Endothelial cell of umbilical vein (primary cell): ENCODE results near the gene GSE1. TPM values are rescaled to one million over a fixed set of nuclear protein-coding genes. Genes with fewer than 3 reads are reported as not detected.

ENCODE experiments used
- BruUV-seq: library from RNA; stranded (reverse); fragments of 400-500 nt; replicated peaks from 2 replicates; lab custom pipeline; 2021; lab: Mats Ljungman, UMichigan
- CTCF ChIA-PET: fragments of 300-600, 350-600 bp; sonication (Branson Sonifier 250); formaldehyde crosslinking; loops from one replicate; lab custom pipeline; 2021; ENCODE audit warnings: antibody characterized with exemption, inconsistent platforms; lab: Charles Lee
- POLR2A ChIA-PET: fragments of 300-600, 350-600 bp; sonication (Branson Sonifier 250); formaldehyde crosslinking; loops from one replicate; lab custom pipeline; 2021; ENCODE audit warnings: antibody characterized with exemption, inconsistent platforms; lab: Charles Lee
- DNase-seq: peaks from one replicate; pipeline ENCODE4 v3.0.0-alpha.2; 2011; ENCODE audit warnings: low read depth, low spot score
- FAIRE-seq: peaks from 2 replicates; lab custom pipeline; 2011; peaks lifted over from hg19 to GRCh38; lab: Jason Lieb, UNC
- H2AFZ ChIP-seq: 2 replicates; pipeline ENCODE4 v1.6.0; 2012; ENCODE audit warnings: low read depth, low read length, control low read depth, inconsistent platforms
- H3K27ac ChIP-seq: 2 replicates; pipeline ENCODE4 v1.5.1; 2011; ENCODE audit warnings: low read depth, mild to moderate bottlenecking, control low read depth, low read length, moderate library complexity; ENCODE audit not compliant: insufficient read depth
- H3K27me3 ChIP-seq, 2 experiments: 2 replicates each; pipeline versions ENCODE4 v1.6.0 to v1.6.1; 2011; ENCODE audit warnings: low read length in 2 of 2, mixed read lengths in 1 of 2; ENCODE audit not compliant: control insufficient read depth in 2 of 2, insufficient read depth in 2 of 2
- H3K36me3 ChIP-seq, 2 experiments: 2 replicates in 1 of 2; 3 replicates in 1 of 2; pipeline ENCODE4 v1.5.1; 2011; ENCODE audit warnings: low read length in 2 of 2, mild to moderate bottlenecking in 1 of 2, moderate library complexity in 1 of 2; ENCODE audit not compliant: control insufficient read depth in 2 of 2, insufficient read depth in 2 of 2; ENCODE audit errors: extremely low read depth in 1 of 2
- H3K4me1 ChIP-seq: 3 replicates; pipeline ENCODE4 v1.5.1; 2011; ENCODE audit warnings: mild to moderate bottlenecking, low read length; ENCODE audit not compliant: control insufficient read depth, insufficient read depth; ENCODE audit errors: extremely low read depth
- H3K4me2 ChIP-seq: 2 replicates; pipeline ENCODE4 v1.6.1; 2011; ENCODE audit warnings: low read length, control low read depth, mixed read lengths; ENCODE audit not compliant: insufficient read depth
- H3K4me3 ChIP-seq, 3 experiments: fragments of 200-600 bp in 1 of 3; sonication (generic), shearing (Covaris generic) in 1 of 3; replicated peaks in 1 of 3; 2 replicates each; pipeline ENCODE4 v1.5.1; 2011 to 2016; ENCODE audit warnings: control low read depth in 3 of 3, low read length in 3 of 3, mild to moderate bottlenecking in 2 of 3, inconsistent platforms in 1 of 3, low read depth in 1 of 3, moderate library complexity in 1 of 3; ENCODE audit not compliant: insufficient read depth in 1 of 3
- H3K79me2 ChIP-seq: 2 replicates; pipeline ENCODE4 v1.6.0; 2012; ENCODE audit warnings: low read length, inconsistent platforms; ENCODE audit not compliant: control insufficient read depth, insufficient read depth
- H3K9ac ChIP-seq: replicated peaks from 2 replicates; pipeline ENCODE3; 2011; ENCODE audit warnings: low read length, control low read depth; ENCODE audit not compliant: insufficient read depth; ENCODE audit errors: extremely low read depth
- H3K9me1 ChIP-seq: replicated peaks from 3 replicates; pipeline ENCODE4 v1.6.0; 2011; ENCODE audit warnings: mild to moderate bottlenecking, low read length; ENCODE audit not compliant: control insufficient read depth, insufficient read depth; ENCODE audit errors: extremely low read depth
- H3K9me3 ChIP-seq: replicated peaks from 2 replicates; pipeline ENCODE4 v1.5.1; 2012; ENCODE audit warnings: low read length, inconsistent platforms; ENCODE audit not compliant: control insufficient read depth, insufficient read depth
- H4K20me1 ChIP-seq: replicated peaks from 2 replicates; pipeline ENCODE3; 2011; ENCODE audit warnings: mild to moderate bottlenecking, low read length; ENCODE audit not compliant: control insufficient read depth, insufficient read depth; ENCODE audit errors: extremely low read depth
- EZH2 ChIP-seq: IDR thresholded peaks from 2 replicates; pipeline ENCODE4 v1.6.1; 2012; ENCODE audit warnings: borderline replicate concordance, low read depth, mild to moderate bottlenecking, moderate library complexity, low read length, inconsistent platforms; ENCODE audit not compliant: severe bottlenecking
- FOS ChIP-seq: IDR thresholded peaks from 2 replicates; pipeline ENCODE4 v1.6.1; 2011; ENCODE audit warnings: mild to moderate bottlenecking, low read length, moderate library complexity, borderline replicate concordance; ENCODE audit not compliant: insufficient read depth
- GATA2 ChIP-seq: IDR thresholded peaks from 2 replicates; pipeline ENCODE4 v1.7.0; 2011; ENCODE audit warnings: low read depth, mild to moderate bottlenecking, moderate library complexity, mixed read lengths, low read length; ENCODE audit not compliant: insufficient read length, insufficient read depth
- JUN ChIP-seq: IDR thresholded peaks from 2 replicates; pipeline ENCODE4 v1.6.1; 2011; ENCODE audit warnings: borderline replicate concordance, low read depth; ENCODE audit not compliant: insufficient read length, insufficient read depth
- MYC ChIP-seq: IDR thresholded peaks from one replicate; pipeline ENCODE4 v1.6.1; 2011; ENCODE audit warnings: mild to moderate bottlenecking, low read depth, low read length
- POLR2A ChIP-seq: IDR thresholded peaks from 2 replicates; pipeline ENCODE4 v1.6.1; 2012; ENCODE audit warnings: low read depth, mild to moderate bottlenecking, control low read depth, low read length
- POLR2AphosphoS5 ChIP-seq: IDR thresholded peaks from 2 replicates; pipeline ENCODE4 v1.6.1; 2012; ENCODE audit warnings: low read depth, mild to moderate bottlenecking, control low read depth, low read length, moderate library complexity; ENCODE audit not compliant: insufficient read depth
- dilution Hi-C: fragments of 300-500 bp; cut with MboI; formaldehyde crosslinking; loops from one replicate; pipeline ENCODE4 v1.15.0; 2019; ENCODE audit warnings: low sequenced_read_pairs; ENCODE audit not compliant: extremely low pct_ligation_motif_present
- intact Hi-C: fragments of 100-400 bp; cut with micrococcal nuclease; formaldehyde crosslinking; loops from one replicate; pipeline ENCODE4 v1.10.0; 2022
- polyA plus RNA-seq, 4 experiments: library from polyadenylated mRNA; depleted of rRNA in 3 of 4; stranded (reverse) in 3 of 4; unstranded in 1 of 4; fragments of >200 nt; gene quantifications; 2 replicates each; pipeline versions ENCODE4 v1.2.1 to v1.2.3, GENCODE V29; 2011 to 2012; ENCODE audit warnings: missing spikeins in 1 of 4
- total RNA-seq: library from RNA; stranded (reverse); gene quantifications from 2 replicates; pipeline ENCODE4 v1.2.3, GENCODE V29; 2021
- TF ChIP-seq, protein P1 (sequence below): IDR thresholded peaks from 2 replicates; pipeline ENCODE4 v1.6.1; 2011; ENCODE audit not compliant: insufficient read depth, insufficient read length
- TF ChIP-seq, protein P2 (sequence below), 2 donors: IDR thresholded peaks; 1 replicate in 1 of 2; 2 replicates in 1 of 2; pipeline ENCODE4 v1.5.1; 2011; ENCODE audit warnings: low read length in 2 of 2, mild to moderate bottlenecking in 2 of 2, moderate library complexity in 2 of 2, control low read depth in 1 of 2, inconsistent platforms in 1 of 2, low read depth in 1 of 2; ENCODE audit not compliant: insufficient read depth in 1 of 2; ENCODE audit errors: extremely low read depth in 1 of 2

Gene GSE1
- total and polyA plus RNA-seq, 2 donors (not counting 3 experiments of a cell fraction or from before 2014, with no cell fraction given) = 4.2 to 18.3 TPM

DNA sequence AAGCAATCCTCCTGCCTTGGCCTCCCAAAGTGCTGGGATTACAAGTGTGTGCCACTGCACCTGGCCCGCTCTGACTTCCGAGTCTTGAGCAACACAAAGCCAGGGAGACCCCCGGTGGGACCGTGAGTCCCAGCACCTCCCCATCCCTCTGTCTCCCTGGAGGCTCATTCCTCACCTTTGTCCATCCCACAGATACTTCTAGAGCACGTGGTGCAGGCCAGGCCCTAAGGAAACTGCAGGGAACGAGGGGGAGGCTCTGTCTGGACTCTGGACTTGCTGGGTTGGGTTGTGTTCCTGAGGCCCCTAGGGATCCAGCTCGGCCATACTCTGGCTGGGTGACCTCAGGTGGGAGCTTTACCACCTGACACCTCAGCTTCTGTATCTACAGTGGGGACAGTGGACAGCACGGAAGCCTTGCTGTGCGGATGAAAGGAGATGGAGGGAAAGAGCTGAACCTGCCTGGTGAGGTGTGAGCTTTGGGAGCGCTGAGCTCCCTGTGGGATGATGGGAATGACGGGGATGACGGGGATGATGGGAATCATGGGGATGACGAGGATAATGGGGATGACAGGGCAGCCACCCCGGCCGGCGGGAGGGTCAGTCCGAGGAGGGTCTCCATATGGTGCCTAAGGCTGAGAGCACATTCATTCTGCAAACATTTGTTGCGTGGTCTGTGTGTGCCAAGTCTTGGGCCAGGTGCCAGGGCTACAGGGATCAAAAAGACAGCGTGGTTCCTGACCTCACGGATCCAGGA is 111.2 kb downstream of the GSE1 start:
- FAIRE-seq (no peak), DNase-seq (no peak)

More for the DNA sequence above, 111.2 kb downstream of the GSE1 start:
- no TSS peak for BruUV-seq
- no peaks in the 10 kb centered on the region for H3K9me1 ChIP-seq
- peaks cover 0 to 3% of the 10 kb centered on the region in 2 experiments for H3K36me3 ChIP-seq
- no peak overlapping the region for H3K27ac ChIP-seq
- H4K20me1 ChIP-seq = no peaks in the 10 kb centered on the region
- H3K4me2 ChIP-seq = no peak overlapping the region
- no peaks in the 10 kb centered on the region for H3K27me3 ChIP-seq
- H3K4me1 ChIP-seq = no peaks in the 10 kb centered on the region
- H3K9ac ChIP-seq = no peak overlapping the region
- no peak overlapping the region for H3K4me3 ChIP-seq
- dilution Hi-C loops = no loop called here
- POLR2A ChIA-PET = no interaction called here
- CTCF ChIA-PET = interaction anchor here (1.5 kb wide), 1 partner anchor 36 kb away, joined by 3 read pairs; no protein-coding TSS in a partner anchor
- no peak overlapping the region for H2AFZ ChIP-seq
- peaks cover 21% of the 10 kb centered on the region for H3K79me2 ChIP-seq
- TF ChIP-seq POLR2A (no peak), MYC (no peak), FOS (no peak), POLR2AphosphoS5 (no peak), GATA2 (no peak), EZH2 (no peak), JUN (no peak)
- TF ChIP-seq, protein P1, sequence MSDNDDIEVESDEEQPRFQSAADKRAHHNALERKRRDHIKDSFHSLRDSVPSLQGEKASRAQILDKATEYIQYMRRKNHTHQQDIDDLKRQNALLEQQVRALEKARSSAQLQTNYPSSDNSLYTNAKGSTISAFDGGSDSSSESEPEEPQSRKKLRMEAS = no peak
- TF ChIP-seq, protein P2, sequence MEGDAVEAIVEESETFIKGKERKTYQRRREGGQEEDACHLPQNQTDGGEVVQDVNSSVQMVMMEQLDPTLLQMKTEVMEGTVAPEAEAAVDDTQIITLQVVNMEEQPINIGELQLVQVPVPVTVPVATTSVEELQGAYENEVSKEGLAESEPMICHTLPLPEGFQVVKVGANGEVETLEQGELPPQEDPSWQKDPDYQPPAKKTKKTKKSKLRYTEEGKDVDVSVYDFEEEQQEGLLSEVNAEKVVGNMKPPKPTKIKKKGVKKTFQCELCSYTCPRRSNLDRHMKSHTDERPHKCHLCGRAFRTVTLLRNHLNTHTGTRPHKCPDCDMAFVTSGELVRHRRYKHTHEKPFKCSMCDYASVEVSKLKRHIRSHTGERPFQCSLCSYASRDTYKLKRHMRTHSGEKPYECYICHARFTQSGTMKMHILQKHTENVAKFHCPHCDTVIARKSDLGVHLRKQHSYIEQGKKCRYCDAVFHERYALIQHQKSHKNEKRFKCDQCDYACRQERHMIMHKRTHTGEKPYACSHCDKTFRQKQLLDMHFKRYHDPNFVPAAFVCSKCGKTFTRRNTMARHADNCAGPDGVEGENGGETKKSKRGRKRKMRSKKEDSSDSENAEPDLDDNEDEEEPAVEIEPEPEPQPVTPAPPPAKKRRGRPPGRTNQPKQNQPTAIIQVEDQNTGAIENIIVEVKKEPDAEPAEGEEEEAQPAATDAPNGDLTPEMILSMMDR (IDR thresholded peaks at IDR 0.05; ENCODE audit: extremely low read depth in 1 of 2, insufficient read depth in 1 of 2, low read depth in 1 of 2, low read length in 2 of 2) = no peak
- H3K9me3 ChIP-seq = no peaks in the 10 kb centered on the region
- intact Hi-C loops = no loop called here
